Thyroid gland (tissue), 4 donors: ENCODE results near the gene CRLF1.

Source experiments
- POLR2A ChIP-seq, 2 donors: fragments of 450-650 bp; IDR thresholded peaks; one replicate each; pipeline ENCODE4 v1.6.1; 2017; ENCODE audit warnings: antibody characterized with exemption in 2 of 2, mild to moderate bottlenecking in 2 of 2, moderate library complexity in 1 of 2
- TF ChIP-seq, protein P1 (sequence below), 6 experiments: fragments of 200-600 bp in 3 of 6; fragments of 450-650 bp in 3 of 6; sonication (generic) in 3 of 6; IDR thresholded peaks; one replicate each; pipeline ENCODE4 v1.5.1; 2016 to 2019; ENCODE audit warnings: antibody characterized with exemption in 6 of 6, mild to moderate bottlenecking in 2 of 6, inconsistent platforms in 1 of 6, moderate library complexity in 1 of 6

DNA sequence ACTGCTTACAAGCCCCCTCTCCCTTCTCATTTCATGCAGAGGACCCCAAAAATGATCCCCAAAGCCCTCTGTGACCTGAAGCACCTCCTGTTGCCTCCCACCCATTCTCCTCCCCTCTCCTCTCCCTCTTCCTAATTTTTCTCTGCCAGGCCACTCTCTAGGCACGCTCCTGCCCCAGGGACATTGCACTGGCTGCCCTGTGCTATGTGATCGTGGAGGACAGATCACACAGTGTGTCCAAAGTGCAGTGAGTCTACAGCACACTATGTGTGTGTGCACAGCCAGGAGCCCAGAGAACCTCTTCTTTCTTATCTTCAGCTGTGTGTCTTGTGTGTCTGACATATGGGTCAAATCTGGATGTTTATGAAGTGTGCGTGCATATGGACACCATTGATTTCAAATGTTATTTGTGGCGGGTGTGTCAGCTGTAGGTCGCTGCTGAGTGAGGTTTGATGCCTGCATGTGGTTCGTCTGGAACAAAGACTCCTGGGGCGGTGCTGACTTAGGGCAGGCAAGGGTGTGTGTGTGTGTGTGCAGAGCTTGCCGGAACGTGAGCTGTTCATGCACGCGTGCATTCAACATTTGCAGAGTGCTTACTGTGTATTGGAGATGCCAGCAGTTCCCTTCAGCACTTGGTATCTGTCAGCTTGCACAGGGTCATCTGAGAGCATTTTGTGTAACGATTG lies 28.2 kb upstream of the CRLF1 start:
- TF ChIP-seq, protein P1, sequence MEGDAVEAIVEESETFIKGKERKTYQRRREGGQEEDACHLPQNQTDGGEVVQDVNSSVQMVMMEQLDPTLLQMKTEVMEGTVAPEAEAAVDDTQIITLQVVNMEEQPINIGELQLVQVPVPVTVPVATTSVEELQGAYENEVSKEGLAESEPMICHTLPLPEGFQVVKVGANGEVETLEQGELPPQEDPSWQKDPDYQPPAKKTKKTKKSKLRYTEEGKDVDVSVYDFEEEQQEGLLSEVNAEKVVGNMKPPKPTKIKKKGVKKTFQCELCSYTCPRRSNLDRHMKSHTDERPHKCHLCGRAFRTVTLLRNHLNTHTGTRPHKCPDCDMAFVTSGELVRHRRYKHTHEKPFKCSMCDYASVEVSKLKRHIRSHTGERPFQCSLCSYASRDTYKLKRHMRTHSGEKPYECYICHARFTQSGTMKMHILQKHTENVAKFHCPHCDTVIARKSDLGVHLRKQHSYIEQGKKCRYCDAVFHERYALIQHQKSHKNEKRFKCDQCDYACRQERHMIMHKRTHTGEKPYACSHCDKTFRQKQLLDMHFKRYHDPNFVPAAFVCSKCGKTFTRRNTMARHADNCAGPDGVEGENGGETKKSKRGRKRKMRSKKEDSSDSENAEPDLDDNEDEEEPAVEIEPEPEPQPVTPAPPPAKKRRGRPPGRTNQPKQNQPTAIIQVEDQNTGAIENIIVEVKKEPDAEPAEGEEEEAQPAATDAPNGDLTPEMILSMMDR (IDR thresholded peaks at IDR 0.05), result no peak
- TF ChIP-seq POLR2A (IDR thresholded peaks at IDR 0.05), result no peak
